ENCODE data around the gene SMIM24.

DNA sequence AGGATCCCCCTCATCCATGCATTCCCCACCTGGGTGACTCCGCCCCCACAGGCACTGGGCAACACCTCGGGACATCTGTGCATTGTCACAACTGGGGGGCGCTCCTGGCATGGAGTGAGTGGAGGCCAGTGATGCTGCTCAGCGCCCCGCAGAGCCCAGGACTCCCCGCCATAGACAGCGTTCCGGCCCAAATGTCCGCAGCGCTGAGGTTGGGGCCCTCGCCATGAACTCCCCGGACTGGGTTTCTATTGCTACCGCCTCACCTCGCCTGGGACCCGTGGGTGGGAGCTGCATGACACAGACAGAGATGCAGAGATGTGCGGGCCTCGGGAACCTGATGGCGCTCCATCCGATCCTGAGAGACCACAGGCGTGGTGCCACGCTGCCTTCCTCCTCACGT, 30.4 kb upstream of the SMIM24 start:
- TF ChIP-seq EP300 (IDR thresholded peaks at IDR 0.05; ENCODE audit: borderline replicate concordance), result no peak
- no peak for TF ChIP-seq CEBPB (IDR thresholded peaks at IDR 0.05)
- no peak for TF ChIP-seq RAD21 (IDR thresholded peaks at IDR 0.05; ENCODE audit: low read depth)
- TF ChIP-seq, protein P1, sequence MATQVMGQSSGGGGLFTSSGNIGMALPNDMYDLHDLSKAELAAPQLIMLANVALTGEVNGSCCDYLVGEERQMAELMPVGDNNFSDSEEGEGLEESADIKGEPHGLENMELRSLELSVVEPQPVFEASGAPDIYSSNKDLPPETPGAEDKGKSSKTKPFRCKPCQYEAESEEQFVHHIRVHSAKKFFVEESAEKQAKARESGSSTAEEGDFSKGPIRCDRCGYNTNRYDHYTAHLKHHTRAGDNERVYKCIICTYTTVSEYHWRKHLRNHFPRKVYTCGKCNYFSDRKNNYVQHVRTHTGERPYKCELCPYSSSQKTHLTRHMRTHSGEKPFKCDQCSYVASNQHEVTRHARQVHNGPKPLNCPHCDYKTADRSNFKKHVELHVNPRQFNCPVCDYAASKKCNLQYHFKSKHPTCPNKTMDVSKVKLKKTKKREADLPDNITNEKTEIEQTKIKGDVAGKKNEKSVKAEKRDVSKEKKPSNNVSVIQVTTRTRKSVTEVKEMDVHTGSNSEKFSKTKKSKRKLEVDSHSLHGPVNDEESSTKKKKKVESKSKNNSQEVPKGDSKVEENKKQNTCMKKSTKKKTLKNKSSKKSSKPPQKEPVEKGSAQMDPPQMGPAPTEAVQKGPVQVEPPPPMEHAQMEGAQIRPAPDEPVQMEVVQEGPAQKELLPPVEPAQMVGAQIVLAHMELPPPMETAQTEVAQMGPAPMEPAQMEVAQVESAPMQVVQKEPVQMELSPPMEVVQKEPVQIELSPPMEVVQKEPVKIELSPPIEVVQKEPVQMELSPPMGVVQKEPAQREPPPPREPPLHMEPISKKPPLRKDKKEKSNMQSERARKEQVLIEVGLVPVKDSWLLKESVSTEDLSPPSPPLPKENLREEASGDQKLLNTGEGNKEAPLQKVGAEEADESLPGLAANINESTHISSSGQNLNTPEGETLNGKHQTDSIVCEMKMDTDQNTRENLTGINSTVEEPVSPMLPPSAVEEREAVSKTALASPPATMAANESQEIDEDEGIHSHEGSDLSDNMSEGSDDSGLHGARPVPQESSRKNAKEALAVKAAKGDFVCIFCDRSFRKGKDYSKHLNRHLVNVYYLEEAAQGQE (IDR thresholded peaks at IDR 0.05; ENCODE audit: low read depth), result no peak
- TF ChIP-seq YY1 (IDR thresholded peaks at IDR 0.05; ENCODE audit: low read depth), result no peak
- TF ChIP-seq FOXM1 (IDR thresholded peaks at IDR 0.05; ENCODE audit: borderline replicate concordance, low read depth), result no peak
- no peak for TF ChIP-seq TCF12 (IDR thresholded peaks at IDR 0.05; ENCODE audit: low read depth)
- no peak for TF ChIP-seq TEAD4 (IDR thresholded peaks at IDR 0.05)
